HG02884 (cell line): ENCODE results near the gene ISOC1.

ENCODE experiments used
- ATAC-seq: cut with Tn5 transposase; IDR thresholded peaks from one replicate; pipeline ENCODE4 v1.9.1; 2021; ENCODE audit warnings: mild to moderate bottlenecking, moderate library complexity; ENCODE audit not compliant: unreplicated experiment

ISOC1 gene

DNA sequence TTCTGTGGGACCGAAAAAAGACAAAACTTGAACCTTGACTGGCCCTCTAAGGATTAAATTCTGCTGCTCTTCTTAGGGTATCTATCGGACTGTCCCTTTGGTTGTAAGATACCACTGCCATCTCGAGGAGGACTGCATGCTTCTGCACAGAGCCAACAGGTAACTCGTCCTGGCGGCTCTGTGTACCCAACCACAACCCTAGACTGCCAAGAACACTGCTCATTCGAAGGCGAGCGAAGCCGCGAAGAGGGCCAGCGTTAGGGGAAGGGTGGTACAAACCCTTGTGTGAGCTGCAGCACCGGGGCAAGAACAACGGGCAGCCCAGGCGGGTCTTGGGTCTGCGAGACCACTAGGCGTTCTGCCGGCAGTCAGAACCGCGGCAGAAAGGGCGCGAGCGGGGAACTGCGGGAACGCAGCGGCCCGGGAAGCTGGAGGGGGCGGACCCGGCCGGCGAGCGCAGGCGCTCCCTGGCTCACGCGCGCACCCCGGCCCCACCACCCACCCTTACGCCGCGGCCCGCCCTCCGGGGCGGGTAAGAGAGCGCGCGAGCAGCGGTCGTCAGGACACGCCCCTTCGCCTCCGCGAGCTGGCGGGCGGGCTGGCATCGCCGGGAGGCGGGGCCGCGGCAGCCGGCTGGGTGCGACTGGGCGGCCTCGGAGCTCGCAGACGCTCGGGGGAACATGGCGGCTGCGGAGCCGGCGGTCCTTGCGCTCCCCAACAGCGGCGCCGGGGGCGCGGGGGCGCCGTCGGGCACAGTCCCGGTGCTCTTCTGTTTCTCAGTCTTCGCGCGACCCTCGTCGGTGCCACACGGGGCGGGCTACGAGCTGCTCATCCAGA, at the start of gene ISOC1:
Gene ISOC1 (plus strand): TSS at position 663 of the 837 bp plus-strand sequence. CDS start 18 bp downstream, at position 681.
- peak; percentile 83 for ATAC-seq

DNA sequence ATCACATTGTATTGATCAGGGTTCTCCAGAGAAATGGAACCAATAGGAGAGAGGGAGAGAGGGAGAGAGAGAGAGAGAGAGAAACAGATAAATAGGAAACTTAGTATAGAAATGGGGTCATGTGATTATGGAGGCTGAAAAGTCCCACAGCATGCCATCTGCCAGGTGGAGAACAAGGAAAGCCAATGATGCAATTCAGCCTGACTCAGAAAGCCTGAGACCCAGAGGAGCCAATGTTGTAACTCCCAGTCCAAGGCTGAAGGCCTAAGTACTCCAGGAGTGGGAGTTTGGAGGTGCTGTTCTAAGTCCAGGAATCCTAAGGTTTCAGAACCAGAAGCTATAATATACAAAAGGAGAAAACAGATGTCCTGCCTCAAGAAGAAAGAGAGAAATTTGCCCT, 48.4 kb upstream of the ISOC1 start:
- ATAC-seq: no peak

DNA sequence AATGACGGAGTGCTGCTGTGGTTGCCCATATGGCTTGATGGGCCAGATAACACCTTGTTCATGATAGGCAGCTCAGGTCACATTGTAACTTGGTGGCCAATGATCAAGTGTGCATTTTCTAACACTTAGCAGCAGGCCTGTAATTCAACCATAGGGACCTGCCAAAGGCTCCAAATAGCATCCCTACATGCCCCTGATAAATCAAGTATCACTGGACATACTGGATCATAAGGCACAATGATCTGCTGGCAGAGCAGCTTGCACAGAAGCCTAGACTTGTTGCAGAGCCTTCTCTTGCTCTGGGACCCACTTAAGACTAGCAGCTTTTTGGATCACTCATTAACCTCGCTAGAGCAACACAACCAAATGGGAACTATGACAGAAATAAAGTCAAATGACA, 46.0 kb upstream of the ISOC1 start:
- ATAC-seq: no peak

DNA sequence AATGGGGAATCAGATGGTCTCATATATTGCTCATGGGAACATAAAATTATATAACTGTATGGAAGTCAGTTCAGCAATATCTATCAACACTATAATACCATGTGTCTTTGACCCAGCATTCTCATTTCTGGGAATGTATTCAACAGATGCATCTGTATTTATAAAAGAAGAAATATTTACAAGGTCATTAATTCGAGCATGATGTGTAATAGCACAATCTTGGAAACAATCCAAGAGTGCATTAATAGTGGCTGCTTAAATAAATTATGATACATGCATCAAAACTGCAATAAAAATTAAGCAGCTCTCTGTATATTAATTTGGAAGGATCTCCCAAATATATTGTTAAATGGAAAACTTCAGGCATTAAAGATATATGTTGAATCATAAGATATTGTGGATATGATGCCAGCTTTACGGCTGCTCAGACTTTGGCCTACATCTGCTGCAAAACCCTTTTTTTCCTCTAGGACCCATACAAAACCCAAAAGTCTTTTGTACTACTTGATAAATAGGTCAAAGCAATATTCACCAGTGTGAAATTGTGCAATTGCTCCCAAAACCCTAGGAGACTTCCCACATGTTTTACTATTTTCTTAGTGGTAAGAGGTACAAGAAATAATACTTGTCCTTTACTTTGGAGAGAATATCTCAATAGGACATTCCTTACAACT, 45.3 kb upstream of the ISOC1 start:
- no peak for ATAC-seq

DNA sequence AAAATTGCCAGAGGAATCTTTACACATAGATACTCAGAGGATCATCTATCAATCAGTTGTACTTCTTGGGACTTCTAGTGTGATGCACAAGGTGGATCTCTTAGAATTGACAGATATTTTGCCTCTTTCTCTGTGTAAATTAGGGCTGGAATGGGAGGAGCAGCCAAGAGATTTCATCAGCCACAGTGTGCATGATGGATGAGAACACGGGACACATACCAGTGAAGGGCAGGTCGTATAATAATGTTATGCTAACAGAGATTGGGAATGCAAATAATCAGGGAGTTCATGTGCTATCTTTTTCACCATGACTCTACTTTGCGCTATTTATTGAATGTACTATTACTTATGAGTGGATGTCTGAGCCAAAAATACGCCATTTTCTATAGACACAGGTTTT, 43.3 kb upstream of the ISOC1 start:
- no peak for ATAC-seq

DNA sequence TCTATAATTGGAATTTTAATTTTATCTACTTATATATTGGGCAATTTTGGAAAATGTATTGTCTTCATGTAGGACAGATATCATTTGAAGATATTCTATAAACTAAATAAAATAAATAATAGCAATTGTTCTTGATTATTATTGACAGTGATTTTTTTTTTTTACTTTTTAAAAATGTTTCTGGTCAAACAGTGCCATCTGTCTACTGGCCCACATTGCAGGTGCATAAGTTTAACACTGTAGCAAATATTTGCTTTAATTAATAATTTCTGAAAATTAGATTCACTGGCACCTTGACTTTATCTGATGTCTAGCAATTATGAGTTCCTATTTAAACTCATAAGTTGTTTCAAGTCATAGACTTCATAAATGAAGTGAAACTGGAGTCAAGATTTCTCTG, 41.1 kb upstream of the ISOC1 start:
- ATAC-seq: no peak

DNA sequence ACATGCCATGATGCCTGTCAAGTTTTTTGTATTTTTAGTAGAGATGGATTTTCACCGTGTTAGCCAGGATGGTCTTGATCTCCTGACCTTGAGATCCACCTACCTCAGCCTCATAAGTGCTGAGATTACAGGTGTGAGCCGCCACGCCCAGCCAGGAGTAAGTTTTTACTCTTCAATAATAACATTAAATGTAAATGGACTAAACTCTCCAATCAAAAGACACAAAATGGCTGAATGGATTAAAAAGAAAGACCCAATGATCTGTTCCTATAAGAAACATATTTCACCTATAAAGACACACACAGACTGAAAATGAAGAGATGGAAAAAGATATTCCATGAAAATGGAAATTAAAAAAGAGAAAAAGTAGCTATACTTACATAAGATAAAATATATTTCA, 37.2 kb upstream of the ISOC1 start:
- ATAC-seq: no peak

DNA sequence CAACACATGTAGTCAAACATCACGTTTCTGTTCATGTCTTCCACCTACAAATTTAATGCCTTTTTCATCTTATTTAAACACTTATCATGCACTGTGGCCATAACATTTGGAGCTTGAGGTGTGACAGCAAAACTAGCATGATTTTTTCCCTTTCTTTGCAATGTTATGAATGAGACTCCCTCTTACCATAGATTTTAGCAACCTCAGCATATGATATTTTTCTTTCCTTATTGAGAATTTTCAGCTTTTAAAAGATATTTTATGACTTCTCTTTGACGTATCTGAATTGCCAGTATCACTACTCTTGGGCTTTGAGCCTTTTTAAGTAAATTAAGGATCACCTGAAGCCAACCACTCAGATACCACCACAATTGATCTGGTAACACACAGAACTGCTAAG, 32.7 kb upstream of the ISOC1 start:
- no peak for ATAC-seq

DNA sequence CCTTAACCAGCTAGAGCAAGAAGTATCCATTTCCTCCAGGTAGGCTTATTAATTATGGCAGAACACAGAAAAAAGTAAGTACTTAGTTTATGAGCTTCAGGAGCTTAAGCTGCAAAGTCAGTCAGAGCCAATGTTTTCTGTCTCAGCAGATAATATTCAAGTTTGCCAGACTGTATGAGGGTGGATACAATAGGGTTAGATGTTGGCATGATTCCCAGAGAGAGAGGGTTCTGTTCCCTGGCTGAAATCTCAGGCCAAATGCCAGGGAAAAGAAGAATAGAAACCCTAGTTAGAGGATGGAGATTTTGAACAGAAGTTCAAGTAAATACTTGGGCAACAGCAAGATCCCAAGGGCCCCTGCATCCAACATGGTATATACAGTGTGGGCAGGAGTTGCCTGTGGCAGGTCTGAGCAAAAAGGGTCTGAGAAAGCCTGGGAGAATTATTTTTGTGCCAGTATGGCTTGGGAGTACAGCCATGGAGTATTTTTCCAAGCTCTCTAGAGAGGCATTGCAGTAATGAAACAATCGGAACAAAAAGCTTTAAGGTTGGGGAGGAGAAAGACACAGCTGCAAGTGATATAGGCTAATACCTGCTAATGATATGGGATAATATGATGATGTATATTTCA, 31.0 kb upstream of the ISOC1 start:
- ATAC-seq: no peak

DNA sequence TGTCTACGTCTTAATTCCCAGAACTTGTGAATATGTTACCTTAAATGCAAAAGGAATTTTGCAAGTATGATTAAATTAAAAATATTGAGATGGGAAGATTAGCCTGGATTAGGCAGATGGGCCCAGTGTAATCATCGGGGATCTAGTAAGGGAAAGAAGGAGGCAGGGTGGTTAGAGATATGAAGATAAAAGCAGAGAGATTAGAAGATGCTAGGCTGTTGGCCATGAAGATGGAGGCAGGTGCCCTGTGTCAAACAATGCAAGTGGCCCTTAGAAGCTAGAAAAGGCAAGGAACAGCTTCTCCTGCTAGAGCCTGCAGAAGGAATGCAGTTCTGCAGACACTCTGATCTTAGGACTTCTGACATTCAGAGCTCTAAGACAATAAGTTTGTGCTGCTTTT, 28.8 kb upstream of the ISOC1 start:
- ATAC-seq: no peak

DNA sequence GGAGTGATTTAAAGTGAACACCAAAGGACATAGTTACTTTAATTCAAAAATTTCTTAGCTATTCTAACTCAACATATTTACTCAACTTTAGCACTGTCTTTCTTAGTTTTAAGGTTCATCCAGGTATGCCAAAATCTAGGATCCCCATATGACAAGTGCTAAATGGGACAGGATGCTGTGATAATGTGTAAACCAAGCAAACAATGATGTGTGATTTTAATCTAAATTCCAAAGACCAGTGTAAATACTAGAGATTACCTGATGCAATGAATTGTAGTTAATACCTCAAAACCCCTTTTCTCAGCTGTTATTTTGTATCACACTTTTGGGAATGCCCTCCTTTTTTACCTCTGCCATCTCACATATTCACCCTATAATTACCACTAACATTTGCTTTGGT, 26.8 kb upstream of the ISOC1 start:
- ATAC-seq: no peak

DNA sequence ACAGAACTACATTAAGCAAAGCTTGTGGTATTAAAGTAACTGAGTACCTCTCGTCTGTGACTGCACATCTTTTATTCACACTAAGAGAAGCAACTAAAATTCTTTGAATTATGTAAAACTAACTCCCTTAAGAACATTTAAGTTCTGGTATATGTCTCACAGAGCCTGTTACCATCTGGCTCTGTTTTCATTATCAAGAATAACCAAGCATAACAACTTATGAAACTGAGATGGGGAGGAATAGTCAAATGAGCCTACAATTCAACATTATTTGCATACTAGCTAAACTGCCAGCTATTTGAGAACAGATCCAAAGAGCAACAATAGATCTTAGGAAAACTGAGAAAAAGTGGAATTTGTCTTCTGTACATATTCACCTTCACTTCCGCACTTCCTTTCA, 25.3 kb upstream of the ISOC1 start:
- no peak for ATAC-seq

DNA sequence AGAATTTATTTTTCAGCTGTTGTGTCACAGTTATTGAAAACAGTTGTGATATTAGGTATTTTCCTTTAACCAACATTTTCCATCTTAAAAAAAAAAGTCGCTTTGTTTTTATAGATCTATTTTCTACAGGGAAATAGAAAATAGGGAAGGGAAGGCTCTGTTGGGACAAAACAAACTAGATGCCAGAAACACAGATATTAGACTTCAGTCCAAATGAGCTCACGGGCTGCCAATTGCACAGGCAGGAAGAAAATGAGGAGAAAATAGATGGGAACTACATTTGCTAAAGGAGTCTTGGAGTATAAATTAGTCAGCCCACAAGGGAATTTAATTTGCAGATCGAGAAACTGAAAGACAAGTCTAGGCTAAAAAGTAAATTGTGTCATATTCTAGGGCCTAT, 21.4 kb upstream of the ISOC1 start:
- ATAC-seq: no peak

DNA sequence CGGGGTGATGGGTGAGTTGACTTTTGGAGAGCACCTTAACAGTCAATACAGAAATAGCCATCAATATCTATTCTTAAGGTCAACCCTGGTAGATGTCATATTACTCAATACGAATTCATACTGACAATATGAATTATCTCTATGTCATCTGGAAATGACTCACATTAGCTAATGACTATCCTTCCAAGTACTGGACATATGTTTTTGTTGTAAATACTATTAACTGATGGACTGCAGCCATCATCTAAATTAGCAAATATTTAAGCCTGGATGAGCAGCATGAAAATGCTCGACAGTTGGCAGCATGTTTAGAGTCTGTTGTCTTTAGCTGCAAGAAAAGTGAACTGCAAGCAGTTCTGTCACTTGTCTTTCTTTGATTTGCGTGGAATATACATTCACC, 19.6 kb upstream of the ISOC1 start:
- ATAC-seq: no peak

DNA sequence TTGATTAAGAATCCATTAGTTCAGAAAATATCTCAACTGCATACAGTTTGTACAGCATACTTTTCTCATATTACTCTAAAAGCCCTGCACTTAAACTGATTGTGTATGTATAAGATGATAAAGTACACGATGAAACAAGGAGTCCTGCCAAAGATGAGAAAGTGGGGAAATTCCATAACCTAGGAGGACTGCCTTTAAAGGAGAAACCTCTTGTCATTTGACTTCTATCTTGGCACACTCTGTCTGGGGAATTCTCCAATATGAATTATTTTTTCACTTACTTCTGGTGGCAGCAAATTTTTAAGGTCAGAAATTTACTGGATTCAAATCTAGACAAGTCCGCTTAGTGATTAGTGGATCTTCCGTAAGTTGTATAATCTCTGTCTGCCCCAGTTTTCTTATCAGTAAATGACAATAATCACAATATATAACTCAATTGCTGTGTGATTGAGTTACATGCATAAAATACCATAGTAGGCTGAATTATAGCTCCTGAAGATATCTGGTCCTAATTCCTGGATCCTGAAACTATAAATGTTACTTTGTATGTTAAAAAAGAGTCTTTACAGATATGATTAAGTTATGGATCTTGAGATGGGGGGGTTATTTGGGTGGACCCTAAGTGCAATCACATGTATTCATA, 17.0 kb upstream of the ISOC1 start:
- no peak for ATAC-seq

DNA sequence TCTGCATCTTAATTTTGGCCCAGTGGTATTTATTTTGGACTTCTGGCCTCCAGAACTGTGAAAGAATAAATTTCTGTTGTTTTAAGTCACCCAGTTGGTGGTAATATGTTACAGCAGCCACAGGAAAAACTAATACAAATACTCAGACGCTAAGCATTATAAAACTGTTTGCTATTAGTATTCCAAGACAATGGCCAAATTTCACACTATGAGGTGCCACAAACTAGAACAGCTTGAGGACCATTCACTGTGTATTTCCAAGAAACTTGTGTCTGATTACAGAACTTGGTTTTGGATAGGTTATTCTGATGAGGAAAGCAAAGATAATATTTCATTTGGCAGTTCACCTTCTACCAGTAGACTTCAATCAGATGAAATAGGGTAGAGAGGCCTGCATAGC, 16.3 kb upstream of the ISOC1 start:
- no peak for ATAC-seq

DNA sequence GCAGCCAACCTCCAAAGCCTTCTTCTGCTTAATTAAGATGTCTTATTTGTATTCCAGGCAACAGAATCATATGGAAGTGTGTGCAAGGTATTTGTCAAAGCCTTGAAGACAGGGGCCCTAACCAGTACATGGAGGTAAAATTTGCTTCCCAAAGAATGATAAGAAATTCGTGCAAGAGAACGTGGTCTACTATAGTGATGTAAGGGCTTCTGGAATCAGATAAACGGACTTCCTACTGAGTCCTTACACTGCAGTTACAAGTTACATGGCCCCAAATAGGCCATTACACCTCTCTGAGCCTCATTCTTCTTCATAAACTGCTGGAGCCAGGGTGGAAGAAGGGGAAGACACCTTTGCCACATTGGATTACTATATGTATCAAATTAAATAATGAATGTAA, 15.9 kb upstream of the ISOC1 start:
- no peak for ATAC-seq

DNA sequence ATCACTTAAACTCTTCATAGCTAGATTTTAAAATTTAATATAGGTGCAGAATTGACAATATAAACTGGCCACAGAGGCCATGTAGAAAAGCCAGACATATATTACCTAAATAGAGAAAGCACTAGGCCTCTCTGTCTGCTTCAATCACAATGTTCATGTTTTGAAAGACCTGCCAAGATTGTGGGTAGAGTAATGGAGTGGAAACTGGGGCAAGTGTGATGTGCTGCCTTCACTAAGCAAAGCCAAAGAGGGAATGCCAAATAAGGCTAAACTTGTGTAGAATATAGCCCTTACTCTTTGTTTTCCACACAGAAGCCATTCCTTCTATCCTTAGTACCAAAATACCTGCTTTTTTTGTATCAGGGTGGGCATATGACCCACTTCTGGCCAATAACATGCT, 15.1 kb upstream of the ISOC1 start:
- no peak for ATAC-seq

DNA sequence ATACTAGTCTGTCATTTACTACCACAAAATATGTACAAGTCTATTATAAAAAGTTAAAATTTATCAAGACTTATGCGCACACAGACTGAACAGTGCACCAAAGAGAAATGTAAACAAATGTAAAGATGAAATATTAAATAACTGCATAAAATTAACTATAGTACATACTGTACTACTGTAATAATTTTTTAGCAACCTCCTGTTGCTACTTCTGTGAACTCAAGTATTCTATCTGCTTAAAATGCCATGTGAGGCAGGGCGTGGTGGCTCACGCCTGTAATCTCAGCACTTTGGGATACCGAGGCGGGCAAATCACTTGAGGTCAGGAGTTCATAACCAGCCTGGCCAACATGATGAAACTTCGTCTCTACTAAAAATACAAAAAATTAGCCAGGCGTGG, 13.8 kb upstream of the ISOC1 start:
- ATAC-seq: no peak

DNA sequence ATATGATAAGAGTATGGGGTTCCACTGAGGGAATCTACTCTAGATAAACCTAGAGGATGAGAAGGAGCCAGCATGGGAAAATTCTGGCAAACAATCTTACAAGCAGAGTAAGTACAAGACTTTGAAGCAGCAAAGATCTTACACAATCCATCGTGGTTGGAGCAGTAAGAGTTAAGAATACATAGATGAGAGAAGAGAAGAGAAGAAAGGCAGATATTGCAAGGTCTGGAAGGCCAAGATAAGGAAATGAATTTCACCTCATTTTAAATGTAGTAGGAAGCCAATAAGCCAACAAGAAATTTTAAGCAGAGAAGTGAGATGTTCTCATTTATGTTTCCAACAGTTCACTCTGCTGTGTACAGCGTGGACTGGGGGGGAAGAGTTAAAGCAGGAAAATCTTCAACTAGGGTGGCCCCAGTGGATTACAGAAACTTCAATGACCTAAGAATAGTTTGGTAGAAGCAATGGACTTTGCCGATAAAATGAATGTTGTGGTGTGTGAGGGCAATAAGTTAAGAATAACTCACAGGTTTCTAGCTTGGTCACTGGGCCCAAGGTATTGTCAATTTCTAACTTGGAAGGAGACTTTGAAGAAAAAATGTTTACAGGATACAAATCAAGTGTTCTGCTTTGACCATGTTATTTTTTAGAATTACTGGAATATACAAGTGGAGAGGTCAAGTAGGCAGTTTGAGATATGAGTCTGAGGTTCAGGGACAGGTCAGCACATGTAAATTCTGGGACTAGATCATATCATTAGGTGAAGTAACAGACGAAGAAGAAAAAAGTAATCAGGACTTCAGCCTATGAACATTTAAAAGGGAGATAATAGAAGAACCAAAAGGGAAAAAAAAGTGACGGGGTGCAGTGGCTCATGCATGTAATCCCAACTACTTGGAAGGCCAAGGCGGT, 12.1 kb upstream of the ISOC1 start:
- ATAC-seq: no peak
